H1 (cell line): Measurements from ENCODE around the gene PAEP. TPM values are rescaled to one million over a fixed set of nuclear protein-coding genes. Genes with fewer than 3 reads are reported as not detected.

Experiments
- CTCF ChIA-PET: fragments of 300-600 bp; sonication (Branson Sonifier 250); formaldehyde crosslinking; loops from one replicate; lab custom pipeline; 2021; ENCODE audit not compliant: partially characterized antibody; lab: Charles Lee
- POLR2A ChIA-PET: fragments of 300-600 bp; sonication (Branson Sonifier 250); formaldehyde crosslinking; loops from one replicate; lab custom pipeline; 2021; ENCODE audit warnings: inconsistent platforms; ENCODE audit not compliant: partially characterized antibody; lab: Charles Lee
- DNase-seq, 2 experiments: peaks; one replicate each; pipeline versions ENCODE4 v3.0.0 to v3.0.0-alpha.2; 2010 to 2022; ENCODE audit warnings: low spot score in 2 of 2, low read depth in 1 of 2, mixed read lengths in 1 of 2
- FAIRE-seq: peaks from 2 replicates; lab custom pipeline; 2011; peaks lifted over from hg19 to GRCh38; lab: Jason Lieb, UNC
- H2AFZ ChIP-seq: 2 replicates; pipeline ENCODE4 v1.8.1; 2012; ENCODE audit warnings: low read length, inconsistent platforms
- H2AK5ac ChIP-seq: 2 replicates; pipeline ENCODE4 v1.6.1; 2013; ENCODE audit warnings: low read depth, low read length
- H2BK120ac ChIP-seq: replicated peaks from 2 replicates; pipeline ENCODE3; 2013; ENCODE audit warnings: low read depth, low read length, inconsistent platforms
- H2BK12ac ChIP-seq: 2 replicates; pipeline ENCODE4 v1.6.1; 2013; ENCODE audit warnings: low read depth, low read length
- H2BK15ac ChIP-seq: 2 replicates; pipeline ENCODE4 v1.6.1; 2013; ENCODE audit warnings: low read length
- H2BK20ac ChIP-seq: 2 replicates; pipeline ENCODE4 v1.6.1; 2013; ENCODE audit warnings: low read length
- H2BK5ac ChIP-seq: 2 replicates; pipeline ENCODE4 v1.6.1; 2013; ENCODE audit warnings: low read depth, low read length
- H3K14ac ChIP-seq: 2 replicates; pipeline ENCODE4 v1.6.1; 2013; ENCODE audit warnings: inconsistent platforms; ENCODE audit not compliant: insufficient read length
- H3K18ac ChIP-seq: 2 replicates; pipeline ENCODE4 v1.6.1; 2013; ENCODE audit warnings: low read length; ENCODE audit errors: extremely low read depth
- H3K23ac ChIP-seq: 2 replicates; pipeline ENCODE4 v1.6.1; 2013; ENCODE audit warnings: inconsistent platforms; ENCODE audit not compliant: insufficient read length
- H3K23me2 ChIP-seq: 2 replicates; pipeline ENCODE4 v1.6.1; 2013; ENCODE audit warnings: low read depth, low read length
- H3K27ac ChIP-seq: 2 replicates; pipeline ENCODE4 v1.6.1; 2011; ENCODE audit warnings: low read depth, low read length, inconsistent platforms
- H3K27me3 ChIP-seq, 4 experiments: replicated peaks in 1 of 4; 1 replicate in 1 of 4; 2 replicates in 3 of 4; pipeline versions ENCODE4 v1.6.1 to v1.8.1; 2011 to 2013; ENCODE audit warnings: low read length in 3 of 4, mild to moderate bottlenecking in 3 of 4, inconsistent platforms in 2 of 4, mixed read lengths in 2 of 4, moderate library complexity in 1 of 4; ENCODE audit not compliant: control insufficient read depth in 3 of 4, insufficient read depth in 3 of 4; ENCODE audit errors: extremely low read depth in 1 of 4
- H3K36me3 ChIP-seq, 4 experiments: 2 replicates each; pipeline versions ENCODE4 v1.6.1 to v1.8.1; 2011 to 2013; ENCODE audit warnings: mild to moderate bottlenecking in 4 of 4, low read length in 3 of 4, moderate library complexity in 2 of 4, control low read depth in 1 of 4, inconsistent platforms in 1 of 4; ENCODE audit not compliant: insufficient read depth in 4 of 4, control insufficient read depth in 2 of 4
- H3K4ac ChIP-seq: replicated peaks from 2 replicates; pipeline ENCODE3; 2013; ENCODE audit warnings: low read length, low read depth, mixed read lengths, inconsistent platforms; ENCODE audit not compliant: insufficient read length
- H3K4me1 ChIP-seq, 4 experiments: replicated peaks in 1 of 4; 1 replicate in 1 of 4; 2 replicates in 3 of 4; pipeline versions ENCODE4 v1.6.1 to v1.8.1; 2011 to 2013; ENCODE audit warnings: low read length in 3 of 4, inconsistent platforms in 2 of 4, mixed read lengths in 1 of 4; ENCODE audit not compliant: insufficient read depth in 4 of 4, control insufficient read depth in 3 of 4
- H3K4me2 ChIP-seq, 2 experiments: 2 replicates each; pipeline versions ENCODE4 v1.6.1 to v1.8.1; 2011 to 2013; ENCODE audit warnings: low read depth in 2 of 2, low read length in 2 of 2, control low read depth in 1 of 2, inconsistent platforms in 1 of 2, mild to moderate bottlenecking in 1 of 2; ENCODE audit not compliant: insufficient read depth in 1 of 2
- H3K4me3 ChIP-seq, 4 experiments: fragments of 200-600, 300-600 bp in 1 of 4; sonication (generic), shearing (Covaris generic), sonication (Bioruptor Twin) in 1 of 4; 2 replicates each; pipeline versions ENCODE4 v1.5.1 to v1.8.1; 2011 to 2016; ENCODE audit warnings: low read length in 4 of 4, low read depth in 3 of 4, control low read depth in 2 of 4, inconsistent platforms in 2 of 4, mild to moderate bottlenecking in 2 of 4, mixed read lengths in 1 of 4, moderate library complexity in 1 of 4; ENCODE audit not compliant: insufficient read depth in 2 of 4; ENCODE audit errors: extremely low read depth in 1 of 4
- H3K56ac ChIP-seq: replicated peaks from 2 replicates; pipeline ENCODE3; 2013; ENCODE audit warnings: low read depth, mild to moderate bottlenecking, mixed read lengths, low read length, inconsistent platforms; ENCODE audit not compliant: insufficient read length
- H3K79me1 ChIP-seq: 2 replicates; pipeline ENCODE4 v1.6.1; 2013; ENCODE audit warnings: low read depth, low read length, control low read depth
- H3K79me2 ChIP-seq, 2 experiments: 2 replicates each; pipeline versions ENCODE4 v1.6.1 to v1.8.1; 2012 to 2013; ENCODE audit warnings: low read length in 2 of 2, mild to moderate bottlenecking in 2 of 2, inconsistent platforms in 1 of 2; ENCODE audit not compliant: insufficient read depth in 2 of 2, control insufficient read depth in 1 of 2
- H3K9ac ChIP-seq, 4 experiments: replicated peaks in 1 of 4; 1 replicate in 1 of 4; 2 replicates in 3 of 4; pipeline versions ENCODE4 v1.6.1 to v1.8.1; 2011 to 2013; ENCODE audit warnings: low read depth in 3 of 4, low read length in 3 of 4, control low read depth in 2 of 4, mild to moderate bottlenecking in 2 of 4, moderate library complexity in 2 of 4, inconsistent platforms in 1 of 4; ENCODE audit errors: extremely low read depth in 1 of 4
- H3K9me3 ChIP-seq, 2 experiments: 2 replicates each; pipeline versions ENCODE4 v1.6.1 to v1.8.1; 2012 to 2013; ENCODE audit warnings: mild to moderate bottlenecking in 2 of 2, moderate library complexity in 2 of 2, control low read depth in 1 of 2, inconsistent platforms in 1 of 2, low read depth in 1 of 2, low read length in 1 of 2, mixed read lengths in 1 of 2; ENCODE audit not compliant: insufficient read depth in 2 of 2
- H4K20me1 ChIP-seq, 2 experiments: replicated peaks in 1 of 2; 2 replicates each; pipeline versions ENCODE3 to v1.8.1; 2011 to 2013; ENCODE audit warnings: inconsistent platforms in 2 of 2, low read length in 2 of 2, mild to moderate bottlenecking in 1 of 2; ENCODE audit not compliant: insufficient read depth in 2 of 2, control insufficient read depth in 1 of 2
- H4K5ac ChIP-seq: 2 replicates; pipeline ENCODE4 v1.6.1; 2013; ENCODE audit warnings: low read length, low read depth, mixed read lengths, inconsistent platforms; ENCODE audit not compliant: insufficient read length
- H4K8ac ChIP-seq: 2 replicates; pipeline ENCODE4 v1.8.0; 2013; ENCODE audit warnings: mild to moderate bottlenecking, moderate library complexity, low read length, inconsistent platforms; ENCODE audit not compliant: insufficient read depth; ENCODE audit errors: extremely low read depth
- H4K91ac ChIP-seq: replicated peaks from 2 replicates; pipeline ENCODE3; 2013; ENCODE audit warnings: low read length, mixed read lengths, inconsistent platforms; ENCODE audit not compliant: insufficient read length
- YY1 ChIP-seq: IDR thresholded peaks from 2 replicates; pipeline ENCODE4 v1.6.1; 2011; ENCODE audit warnings: low read depth, mild to moderate bottlenecking, low read length
- WGBS, 2 experiments: shearing (Covaris generic) in 1 of 2; methylation state at CpG; one replicate each; pipeline versions ENCODE4 v1.1.6 to v1.1.7; 2013 to 2015; ENCODE audit warnings: low lambda C conversion rate in 2 of 2, mixed read lengths in 2 of 2, inconsistent platforms in 1 of 2, low coverage in 1 of 2, missing lambda C conversion rate in 1 of 2; ENCODE audit not compliant: insufficient replicate concordance in 2 of 2, insufficient coverage in 1 of 2, insufficient read length in 1 of 2; ENCODE audit errors: extremely low coverage in 1 of 2, missing lambda C conversion rate in 1 of 2; 5-methylcytosine and 5-hydroxymethylcytosine counted together
- polyA plus RNA-seq, 7 experiments: library from polyadenylated mRNA; depleted of rRNA in 3 of 7; stranded (reverse) in 5 of 7; unstranded in 2 of 7; fragments of >200 nt in 5 of 7; fragments of 200-250 nt in 2 of 7; gene quantifications; 1 replicate in 5 of 7; 2 replicates in 1 of 7; 4 replicates in 1 of 7; pipeline versions ENCODE4 v1.2.1 to v1.2.3, GENCODE V29; 2011 to 2013; ENCODE audit warnings: missing spikeins in 2 of 7, mixed read lengths in 2 of 7
- total RNA-seq: library from RNA; stranded (reverse); fragmentation: NEBNext Ultra II Directional; extraction: Animal tissue kit (Norgen Biotek cat#: 25700); gene quantifications from 2 replicates; pipeline ENCODE4 v1.2.1, GENCODE V29; 2021

PAEP gene
- total and polyA plus RNA-seq, 2 of the 8 experiments (the other 6 are each of a cell fraction or from before 2014, with no cell fraction given): not detected

GRCh38 chr9:135592331-135592590, 30.7 kb downstream of the PAEP start:
- no peaks in the 10 kb centered on the region for H3K79me2 ChIP-seq
- H3K4me3 ChIP-seq: no peak overlapping the region
- no peak overlapping the region for H2BK12ac ChIP-seq
- 87% methylated on average over 4 of the region's 5 CpGs; no CpG with 5 or more reads in 1 of the 2 experiments for WGBS, 2 experiments
- no peak overlapping the region for H2BK20ac ChIP-seq
- H2AFZ ChIP-seq: no peak overlapping the region
- no peak overlapping the region for H3K4ac ChIP-seq
- FAIRE-seq: no peak
- no peak for DNase-seq
- H3K23me2 ChIP-seq: no peaks in the 10 kb centered on the region
- ChIA-PET CTCF (interaction anchor here (0.9 to 7.2 kb wide), 3 partner anchors 11 to 106 kb away, joined by 3 to 58 read pairs (median 3); no protein-coding TSS in a partner anchor), POLR2A (interaction anchor here (1.2 kb wide), 1 partner anchor 9 kb away, joined by 3 read pairs; no protein-coding TSS in a partner anchor)
- H2BK15ac ChIP-seq: no peak overlapping the region
- H3K9me3 ChIP-seq: 0 out of 4 replicates have a peak, but pooled peaks cover 0 to 5% of the 10 kb centered on the region in 2 experiments
- H3K9ac ChIP-seq: no peak overlapping the region
- H4K20me1 ChIP-seq: no peaks in the 10 kb centered on the region
- no peak overlapping the region for H4K5ac ChIP-seq
- H3K36me3 ChIP-seq: no peaks in the 10 kb centered on the region
- no peak overlapping the region for H2AK5ac ChIP-seq
- H3K27ac ChIP-seq: no peak overlapping the region
- H3K18ac ChIP-seq: no peak overlapping the region
- no peak overlapping the region for H4K91ac ChIP-seq
- no peaks in the 10 kb centered on the region; a peak in 1 of 7 replicates for H3K4me1 ChIP-seq
- no peak overlapping the region for H4K8ac ChIP-seq
- H3K27me3 ChIP-seq: no peaks in the 10 kb centered on the region
- no peaks in the 10 kb centered on the region for H3K79me1 ChIP-seq
- H2BK120ac ChIP-seq: no peak overlapping the region
- H3K14ac ChIP-seq: no peak overlapping the region
- no peak overlapping the region for H3K4me2 ChIP-seq
- no peak overlapping the region for H3K56ac ChIP-seq
- no peak overlapping the region for H3K23ac ChIP-seq
- H2BK5ac ChIP-seq: no peak overlapping the region
- TF ChIP-seq YY1: no peak
